22Rv1 (cell line): ENCODE data around the gene CCDC86.

Source experiments
- H3K27ac ChIP-seq: fragments of 450-650 bp; 2 replicates; pipeline ENCODE4 v1.5.1; 2017
- ZFX ChIP-seq: fragments of 450-650 bp; IDR thresholded peaks from 2 replicates; pipeline ENCODE4 v1.6.1; 2017; ENCODE audit warnings: antibody characterized with exemption, borderline replicate concordance
- TF ChIP-seq, protein P1 (sequence below): fragments of 450-650 bp; IDR thresholded peaks from 2 replicates; pipeline ENCODE4 v1.5.1; 2017; ENCODE audit warnings: mild to moderate bottlenecking

CCDC86 gene

DNA sequence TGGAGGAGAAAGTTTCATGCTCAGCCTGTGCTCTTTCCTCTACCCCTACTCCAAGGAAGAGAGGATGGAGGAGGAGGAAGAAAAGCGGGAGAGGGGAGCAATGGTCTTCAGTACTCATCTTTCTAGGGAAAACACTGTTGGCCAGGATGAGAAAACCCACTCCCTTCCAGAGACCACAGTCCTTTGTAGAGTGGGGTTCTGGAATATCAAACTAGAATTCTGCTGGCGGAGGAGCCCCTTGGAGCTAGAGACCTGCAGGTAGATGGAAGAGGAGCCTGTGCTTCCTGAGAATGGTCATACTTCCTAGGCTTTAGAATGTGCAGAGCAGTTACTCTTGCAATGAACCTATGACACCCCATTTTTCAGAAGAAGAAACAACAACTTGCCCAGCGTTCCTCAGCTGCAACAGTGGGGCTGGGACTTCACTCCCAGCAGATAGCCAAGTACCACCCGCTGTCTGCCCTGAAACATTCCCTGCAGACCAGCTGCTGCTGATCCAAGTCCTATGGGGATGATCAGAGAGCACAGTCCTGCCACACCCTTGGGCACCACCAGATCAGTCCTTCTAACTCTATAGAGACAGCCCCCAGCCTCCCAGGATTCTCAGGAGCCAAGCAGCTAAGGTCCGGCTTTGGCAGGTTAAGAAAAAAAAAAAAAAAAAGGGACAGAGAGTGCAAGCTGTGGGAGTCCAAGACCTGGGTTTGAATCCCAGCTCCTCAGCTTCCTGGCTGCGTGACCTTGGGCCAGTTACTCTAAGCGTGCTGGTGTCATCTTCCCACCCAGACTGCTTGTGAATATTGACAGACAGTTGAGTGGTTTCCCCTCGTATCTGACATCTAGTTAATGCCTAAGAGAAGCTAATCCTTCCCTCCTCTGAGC is 13.2 kb downstream of the CCDC86 start:
- TF ChIP-seq ZFX, result no peak
- TF ChIP-seq, protein P1, sequence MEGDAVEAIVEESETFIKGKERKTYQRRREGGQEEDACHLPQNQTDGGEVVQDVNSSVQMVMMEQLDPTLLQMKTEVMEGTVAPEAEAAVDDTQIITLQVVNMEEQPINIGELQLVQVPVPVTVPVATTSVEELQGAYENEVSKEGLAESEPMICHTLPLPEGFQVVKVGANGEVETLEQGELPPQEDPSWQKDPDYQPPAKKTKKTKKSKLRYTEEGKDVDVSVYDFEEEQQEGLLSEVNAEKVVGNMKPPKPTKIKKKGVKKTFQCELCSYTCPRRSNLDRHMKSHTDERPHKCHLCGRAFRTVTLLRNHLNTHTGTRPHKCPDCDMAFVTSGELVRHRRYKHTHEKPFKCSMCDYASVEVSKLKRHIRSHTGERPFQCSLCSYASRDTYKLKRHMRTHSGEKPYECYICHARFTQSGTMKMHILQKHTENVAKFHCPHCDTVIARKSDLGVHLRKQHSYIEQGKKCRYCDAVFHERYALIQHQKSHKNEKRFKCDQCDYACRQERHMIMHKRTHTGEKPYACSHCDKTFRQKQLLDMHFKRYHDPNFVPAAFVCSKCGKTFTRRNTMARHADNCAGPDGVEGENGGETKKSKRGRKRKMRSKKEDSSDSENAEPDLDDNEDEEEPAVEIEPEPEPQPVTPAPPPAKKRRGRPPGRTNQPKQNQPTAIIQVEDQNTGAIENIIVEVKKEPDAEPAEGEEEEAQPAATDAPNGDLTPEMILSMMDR, result no peak
- H3K27ac ChIP-seq, result no peak overlapping the region

DNA sequence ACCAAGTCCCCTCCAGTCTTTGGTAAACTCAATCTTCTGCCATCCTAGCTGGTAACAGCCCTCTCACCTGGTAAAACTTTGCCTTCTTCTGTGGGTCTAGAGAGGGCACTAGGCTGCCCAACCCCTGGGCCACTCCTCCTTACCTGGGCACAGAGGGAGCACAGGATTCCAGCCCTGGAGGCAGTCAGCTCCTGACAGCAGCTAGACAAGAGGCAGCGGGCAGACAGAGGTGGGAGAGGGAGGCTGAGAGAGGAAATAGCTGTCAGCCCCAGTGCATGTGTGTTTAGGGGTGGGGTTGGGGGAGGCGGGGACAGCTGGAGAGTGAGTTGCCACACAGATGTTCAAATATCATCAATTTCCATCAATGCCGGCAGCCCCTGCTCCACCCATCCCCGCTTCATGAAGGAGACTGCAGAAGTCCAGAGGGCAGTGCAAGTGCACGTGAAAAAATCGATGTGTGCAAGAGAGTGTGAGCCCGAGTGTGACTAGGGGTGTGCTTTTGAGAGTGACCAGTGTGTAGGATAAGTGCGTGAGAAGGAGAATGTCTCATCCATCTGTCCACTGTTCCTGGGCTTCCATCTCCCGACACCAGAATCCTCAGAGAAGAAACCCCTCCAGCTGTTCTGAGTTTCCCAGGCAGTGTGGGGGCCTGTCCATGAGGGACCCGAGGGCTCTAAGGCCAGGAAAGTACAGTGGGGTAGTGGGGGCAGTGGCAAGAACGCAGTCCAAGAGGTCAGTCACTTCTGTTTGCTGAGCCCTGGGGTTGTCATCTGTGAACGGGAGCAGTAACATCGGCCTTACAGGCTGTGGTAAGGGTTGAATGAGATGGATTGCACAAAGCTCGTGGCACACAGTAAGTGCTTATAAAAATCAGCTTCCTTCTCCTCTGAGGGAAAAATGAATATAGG is 14.1 kb downstream of the CCDC86 start, which contains the start of gene PTGDR2:
Gene PTGDR2, minus strand, starts transcription at position 225 of the 908 bp plus-strand sequence. CDS start 2,228 bp downstream, outside the sequence.
- no peak within 1 kb of the TSS for H3K27ac ChIP-seq
- TF ChIP-seq ZFX, result no peak
- TF ChIP-seq, protein P1, result no peak

- no peak overlapping the region for H3K27ac ChIP-seq
- TF ChIP-seq, protein P1, result no peak
- TF ChIP-seq ZFX, result no peak
Measured at GRCh38 chr11:60857378-60858232, 15.7 kb downstream of the CCDC86 start.

GRCh38 chr11:60858236-60858635 is 16.3 kb downstream of the CCDC86 start:
- no peak for TF ChIP-seq ZFX
- TF ChIP-seq, protein P1, result no peak
- no peak overlapping the region for H3K27ac ChIP-seq

- no peak overlapping the region for H3K27ac ChIP-seq
- TF ChIP-seq, protein P1, result no peak
- no peak for TF ChIP-seq ZFX
Measured at GRCh38 chr11:60858731-60859464, 17.0 kb downstream of the CCDC86 start.

GRCh38 chr11:60859616-60860250 is 17.8 kb downstream of the CCDC86 start:
- no peak overlapping the region for H3K27ac ChIP-seq
- no peak for TF ChIP-seq ZFX
- TF ChIP-seq, protein P1, result no peak
